GOT3 (cell line): ENCODE data around the gene BOLA1.
"Not testable (repeated sequence)": the region's sequence is repeated elsewhere in the genome, so short reads cannot be mapped to it uniquely, and the experiment has no call there.

ENCODE experiments used
- DNase-seq: peaks from one replicate; lab custom pipeline; 2025; ENCODE audit warnings: mixed read lengths; lab: John Stamatoyannopoulos, UW

The BOLA1 gene

DNA sequence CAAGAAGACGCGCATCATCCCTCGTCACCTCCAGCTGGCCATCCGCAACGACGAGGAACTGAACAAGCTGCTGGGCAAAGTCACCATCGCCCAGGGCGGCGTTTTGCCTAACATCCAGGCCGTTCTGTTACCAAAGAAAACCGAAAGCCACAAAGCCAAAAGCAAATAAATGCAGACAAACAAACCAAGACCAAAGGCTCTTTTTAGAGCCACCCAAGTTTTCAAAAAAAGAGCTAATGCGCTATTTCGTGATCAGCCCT, 12.2 kb upstream of the BOLA1 start:
- not testable (repeated sequence) for DNase-seq

DNA sequence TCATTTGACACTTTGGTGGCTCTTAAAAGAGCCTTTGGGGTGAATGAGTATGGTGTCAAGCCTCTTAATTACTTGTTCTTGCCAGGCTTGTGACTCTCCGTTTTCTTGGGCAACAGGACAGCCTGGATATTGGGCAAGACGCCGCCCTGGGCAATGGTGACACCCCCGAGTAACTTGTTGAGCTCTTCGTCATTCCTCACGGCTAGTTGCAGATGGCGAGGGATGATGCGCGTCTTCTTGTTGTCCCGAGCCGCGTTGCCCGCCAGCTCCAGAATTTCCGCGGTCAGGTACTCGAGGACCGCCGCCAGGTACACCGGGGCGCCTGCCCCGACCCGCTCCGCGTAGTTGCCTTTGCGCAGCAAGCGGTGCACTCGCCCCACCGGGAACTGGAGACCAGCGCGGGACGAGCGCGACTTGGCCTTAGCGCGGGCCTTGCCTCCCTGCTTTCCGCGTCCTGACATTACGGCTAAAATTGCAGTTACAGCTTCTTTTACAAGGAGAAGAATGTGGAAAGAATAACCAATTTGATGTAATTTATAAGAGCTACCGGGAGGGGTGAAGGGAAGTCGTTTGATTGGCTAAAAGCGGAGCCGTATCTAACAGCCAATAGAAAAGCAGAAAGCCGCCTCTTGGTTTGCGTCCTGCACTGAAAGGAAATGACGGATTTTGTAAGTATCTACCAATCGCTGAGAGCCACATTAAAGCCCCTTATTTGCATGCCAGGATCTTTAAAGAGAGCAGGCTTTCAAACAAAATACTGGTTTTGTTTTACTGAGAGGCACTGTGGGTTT, 11.7 kb upstream of the BOLA1 start:
- DNase-seq = peak; percentile 77

- peak; percentile 42 for DNase-seq
Observed at GRCh38 chr1:149888247-149888998, 10.9 kb upstream of the BOLA1 start.

GRCh38 chr1:149888999-149889289, 10.4 kb upstream of the BOLA1 start:
- DNase-seq = no peak

- no peak for DNase-seq
Observed at GRCh38 chr1:149896575-149896974, 2.8 kb upstream of the BOLA1 start.

DNA sequence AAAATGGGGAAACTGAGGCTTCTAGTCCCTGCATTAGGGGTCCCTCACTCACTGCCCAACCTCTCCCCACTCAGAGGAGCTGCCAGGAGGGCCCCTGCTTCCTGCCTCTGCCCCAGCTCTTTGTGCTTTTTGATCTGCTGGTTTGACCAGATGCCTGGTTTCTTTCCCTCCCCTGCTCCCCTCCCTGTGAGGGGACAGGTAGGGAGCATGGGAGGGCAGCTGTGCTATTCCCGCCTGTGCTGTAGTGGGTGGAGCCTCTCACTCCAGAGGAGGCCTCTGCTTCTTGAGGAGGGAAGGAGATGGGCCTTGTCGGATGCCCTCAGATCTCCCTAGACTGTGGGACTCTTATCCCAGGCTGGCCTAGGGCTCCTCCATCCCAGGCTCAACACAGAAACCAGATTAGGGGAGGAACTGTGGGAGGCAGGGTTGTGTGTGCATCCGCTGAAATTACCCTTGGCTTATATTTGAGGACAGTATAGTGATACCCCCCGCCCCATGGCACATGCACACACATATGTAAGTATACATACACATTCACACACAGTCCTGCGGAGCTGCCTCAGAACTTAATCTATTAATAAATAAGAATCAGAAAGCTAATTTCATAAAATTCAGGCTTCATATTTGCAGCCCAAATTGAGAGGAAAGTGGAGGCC, 4.6 kb downstream of the BOLA1 start:
- DNase-seq = no peak

DNA sequence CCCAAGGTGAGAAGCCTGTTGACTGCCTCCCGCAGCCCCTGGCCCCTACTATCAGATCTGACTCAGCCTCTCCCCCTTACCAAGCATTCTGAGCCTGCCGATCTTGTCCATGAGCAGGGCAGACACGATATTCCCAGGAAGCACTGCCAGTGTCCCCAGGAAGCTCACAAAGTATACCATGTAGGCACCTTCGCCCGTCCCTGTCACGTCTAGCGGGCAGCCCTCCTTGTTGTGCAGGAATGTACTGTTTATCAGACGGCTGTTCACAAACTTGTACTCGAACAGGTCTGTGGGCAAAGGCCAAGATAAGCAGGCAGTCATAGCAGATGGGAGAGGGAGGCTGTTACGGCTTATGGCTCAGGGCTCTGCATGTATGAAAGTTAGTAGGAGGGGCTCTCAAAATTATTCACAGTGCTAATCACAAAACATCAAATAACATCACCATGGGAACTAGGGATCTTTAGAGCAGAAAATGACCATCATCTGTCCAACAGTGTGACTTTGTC, 7.3 kb downstream of the BOLA1 start:
- DNase-seq = no peak

- DNase-seq = no peak
Observed at GRCh38 chr1:149914545-149914944, 15.2 kb downstream of the BOLA1 start.

DNA sequence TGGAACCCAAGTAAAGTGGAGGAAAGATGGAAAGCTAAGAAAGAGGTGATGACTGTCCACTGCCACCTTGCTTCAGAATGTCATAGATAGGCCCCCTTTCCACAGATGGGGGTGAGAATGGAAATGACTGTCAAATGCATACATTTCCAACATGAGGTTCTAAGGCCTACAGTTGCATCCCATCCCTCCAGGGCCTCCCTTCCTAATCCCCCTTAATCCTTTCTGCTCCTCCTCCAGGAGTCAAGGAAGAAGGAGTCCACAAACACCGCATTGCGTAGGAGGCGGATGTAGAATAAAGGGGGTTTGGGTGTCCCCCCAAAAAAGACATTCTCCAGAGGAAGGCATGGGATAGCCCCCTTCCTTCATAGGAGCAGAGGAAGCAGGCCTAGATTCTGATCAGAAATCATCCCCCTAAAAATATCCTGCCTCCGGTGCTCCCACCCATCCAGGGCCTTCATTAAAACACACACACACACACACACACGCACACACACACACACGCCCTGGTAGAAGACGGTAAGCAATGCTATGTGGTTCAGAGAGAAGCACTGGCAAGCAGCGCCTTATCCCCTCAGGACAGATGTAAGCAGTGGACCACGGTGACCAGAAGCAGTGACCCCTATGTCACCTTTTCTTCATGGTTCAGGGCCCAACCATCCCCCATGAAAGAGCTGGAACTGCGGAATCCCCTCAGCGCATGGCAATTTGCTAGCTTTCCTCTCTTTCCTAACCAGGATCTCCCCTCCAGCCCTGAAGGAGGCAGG, 16.2 kb downstream of the BOLA1 start:
- no peak for DNase-seq

DNA sequence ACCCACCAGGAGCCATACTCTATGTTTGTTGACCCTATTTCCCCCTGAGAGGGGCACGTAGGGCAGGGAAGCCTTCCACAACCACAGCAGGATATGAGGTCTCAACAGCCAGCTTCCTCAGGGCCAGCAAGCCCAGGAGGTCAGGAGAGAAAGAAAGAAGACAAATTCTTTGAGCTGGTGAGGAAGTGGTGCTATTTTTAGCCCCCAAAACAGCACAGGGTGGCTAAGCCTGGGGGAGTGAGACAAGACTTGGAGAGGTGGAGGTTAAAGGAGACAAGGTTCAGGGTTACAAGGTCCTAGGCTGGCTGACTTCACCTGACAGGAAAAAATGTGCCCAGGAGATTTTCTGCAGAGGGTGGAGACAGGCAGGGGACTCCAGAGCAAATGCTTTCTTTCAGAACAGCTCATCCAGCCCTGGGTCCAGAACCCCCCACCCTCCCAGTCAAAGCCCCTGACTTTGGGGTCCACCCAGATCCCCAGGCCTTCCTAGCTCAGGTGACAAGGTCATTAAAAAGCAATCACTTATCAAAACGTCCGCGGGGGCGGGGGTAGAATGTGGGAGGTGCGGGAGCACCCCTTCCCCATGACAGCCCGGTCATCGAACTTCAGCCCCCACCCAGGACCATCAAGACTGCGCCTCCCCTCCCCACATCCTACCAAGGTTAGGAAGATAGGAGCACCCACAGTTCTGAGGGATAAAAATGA, 17.0 kb downstream of the BOLA1 start:
- no peak for DNase-seq

GRCh38 chr1:149916898-149917252, 17.5 kb downstream of the BOLA1 start:
- DNase-seq = no peak

GRCh38 chr1:149917571-149918144, 18.3 kb downstream of the BOLA1 start, which contains the start of gene SV2A:
SV2A (minus strand) TSS chr1:149917844; CDS start chr1:149913840, 4,004 bp downstream.
- DNase-seq = no peak

DNA sequence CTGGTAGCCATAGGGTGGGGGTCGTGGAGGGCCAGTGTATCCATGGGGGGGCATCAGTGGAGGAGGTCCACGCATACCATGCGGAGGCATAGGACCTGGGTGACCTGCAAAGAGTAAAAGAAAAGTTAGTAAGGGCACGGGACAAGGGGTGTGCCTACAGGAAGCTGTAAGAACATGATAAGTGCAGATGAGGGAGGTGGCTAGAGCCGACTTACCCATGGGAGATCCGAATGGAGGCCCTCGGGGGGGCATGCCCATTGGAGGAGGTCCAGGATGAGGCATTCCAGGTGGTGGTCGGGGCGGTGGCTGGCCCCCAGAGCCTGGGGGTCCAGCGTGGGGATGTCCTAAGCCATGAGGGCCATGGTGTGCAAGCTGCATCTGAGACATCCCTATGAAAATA, 24.3 kb downstream of the BOLA1 start:
- no peak for DNase-seq

- no peak for DNase-seq
Observed at GRCh38 chr1:149925345-149925744, 26.0 kb downstream of the BOLA1 start.

DNA sequence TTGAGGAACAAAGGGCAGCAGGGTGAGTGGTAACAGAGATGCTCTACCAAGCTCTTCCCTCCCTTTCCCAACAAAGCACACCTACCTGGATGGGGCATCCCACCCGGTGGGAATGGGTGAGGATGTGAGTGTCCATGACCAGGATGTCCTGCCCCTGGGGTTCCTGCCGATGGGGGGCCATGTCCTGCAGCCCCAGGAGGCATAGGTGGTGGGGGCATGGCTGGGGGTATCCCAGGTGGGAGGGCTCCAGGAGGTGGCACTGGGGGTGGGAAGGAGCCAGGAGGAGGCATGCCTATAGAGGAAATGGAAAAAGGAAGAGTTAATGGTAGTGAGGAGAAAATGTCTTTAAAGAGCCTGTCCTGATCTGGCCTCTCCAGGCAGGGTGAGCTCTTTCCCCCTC, 26.4 kb downstream of the BOLA1 start:
- no peak for DNase-seq

- DNase-seq = no peak
Observed at GRCh38 chr1:149926296-149926695, 26.9 kb downstream of the BOLA1 start.

GRCh38 chr1:149927056-149927562, 27.7 kb downstream of the BOLA1 start:
- DNase-seq = no peak

DNA sequence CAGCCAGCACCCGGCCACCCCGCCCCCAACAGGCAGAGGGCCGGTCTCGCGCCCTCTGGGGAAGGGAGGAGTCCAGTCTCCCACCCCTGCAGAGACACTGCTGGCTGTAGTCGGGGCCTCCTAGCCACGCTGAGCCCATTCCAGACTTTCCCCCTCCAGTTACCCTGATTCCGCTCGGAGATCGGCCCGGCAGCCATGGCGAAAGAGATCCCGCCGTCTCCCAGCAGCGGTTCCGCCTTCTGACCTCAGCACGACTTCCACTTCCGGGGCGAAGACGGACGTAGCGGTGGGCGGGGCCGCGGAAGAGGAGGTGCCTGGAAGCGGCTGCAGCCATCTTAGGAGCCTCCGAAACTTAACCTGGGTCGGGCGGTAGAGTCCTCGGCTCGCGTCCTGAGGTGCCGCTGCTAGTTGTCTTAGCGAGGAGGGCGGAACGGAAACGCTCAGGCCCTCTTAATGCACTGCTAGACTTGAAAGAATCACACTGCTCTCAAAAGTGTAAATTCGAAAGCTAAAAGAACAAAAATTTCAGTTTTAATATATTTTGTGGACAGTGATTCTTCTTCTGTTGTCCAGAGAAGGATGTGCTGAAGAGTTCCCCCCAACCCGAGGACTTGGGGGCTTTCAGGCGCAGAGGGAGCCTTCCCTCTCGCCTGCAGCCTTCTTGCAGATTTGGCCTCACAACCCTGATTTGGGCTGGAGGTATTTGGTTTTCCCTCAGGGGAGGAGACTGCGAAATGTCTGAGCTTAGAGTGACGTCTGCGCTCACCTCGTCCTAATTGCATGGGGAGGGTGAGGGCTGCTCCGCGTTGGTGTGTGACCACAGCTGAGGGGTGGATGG, 28.4 kb downstream of the BOLA1 start, which contains the start of gene SF3B4:
SF3B4 (minus strand) TSS at position 241 of the 838 bp plus-strand sequence; CDS start at position 197, 44 bp downstream.
- DNase-seq = peak; percentile 77

DNA sequence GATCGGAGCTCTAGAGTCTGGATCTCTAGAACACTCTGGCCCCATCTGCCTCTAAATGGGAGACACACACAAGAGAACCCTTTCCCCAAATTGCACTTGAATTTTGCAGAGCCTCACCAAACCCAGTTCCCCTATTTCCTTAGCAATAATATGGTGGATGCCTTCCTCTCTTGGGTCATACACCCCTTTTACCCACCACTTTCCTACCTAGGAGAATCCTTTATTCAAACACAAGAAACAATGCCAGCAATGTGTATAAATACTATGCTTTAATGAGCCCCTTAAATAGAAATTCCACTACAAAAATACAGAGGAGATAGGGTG, 29.0 kb downstream of the BOLA1 start:
- no peak for DNase-seq

DNA sequence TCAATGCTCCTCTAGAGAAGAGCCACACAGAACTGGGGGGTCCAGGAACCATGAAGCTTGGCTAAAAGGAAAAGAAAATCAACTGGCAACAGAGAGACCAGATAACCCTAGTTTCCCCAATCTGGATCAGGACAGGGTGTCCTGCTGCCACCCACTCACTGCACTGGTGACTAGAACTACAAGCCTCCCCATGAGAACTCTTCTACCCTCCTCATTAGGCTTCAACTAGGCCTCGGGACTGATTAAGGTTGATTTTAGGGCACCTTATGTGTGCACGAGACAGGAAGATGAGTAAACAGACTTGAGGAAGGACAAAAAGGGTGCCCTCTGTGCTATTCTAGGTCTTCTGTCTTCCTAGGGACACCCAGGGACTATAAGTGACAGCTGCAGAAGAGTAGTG, 30.5 kb downstream of the BOLA1 start:
- no peak for DNase-seq
